ENCODE data around the gene HDAC1.

DNA sequence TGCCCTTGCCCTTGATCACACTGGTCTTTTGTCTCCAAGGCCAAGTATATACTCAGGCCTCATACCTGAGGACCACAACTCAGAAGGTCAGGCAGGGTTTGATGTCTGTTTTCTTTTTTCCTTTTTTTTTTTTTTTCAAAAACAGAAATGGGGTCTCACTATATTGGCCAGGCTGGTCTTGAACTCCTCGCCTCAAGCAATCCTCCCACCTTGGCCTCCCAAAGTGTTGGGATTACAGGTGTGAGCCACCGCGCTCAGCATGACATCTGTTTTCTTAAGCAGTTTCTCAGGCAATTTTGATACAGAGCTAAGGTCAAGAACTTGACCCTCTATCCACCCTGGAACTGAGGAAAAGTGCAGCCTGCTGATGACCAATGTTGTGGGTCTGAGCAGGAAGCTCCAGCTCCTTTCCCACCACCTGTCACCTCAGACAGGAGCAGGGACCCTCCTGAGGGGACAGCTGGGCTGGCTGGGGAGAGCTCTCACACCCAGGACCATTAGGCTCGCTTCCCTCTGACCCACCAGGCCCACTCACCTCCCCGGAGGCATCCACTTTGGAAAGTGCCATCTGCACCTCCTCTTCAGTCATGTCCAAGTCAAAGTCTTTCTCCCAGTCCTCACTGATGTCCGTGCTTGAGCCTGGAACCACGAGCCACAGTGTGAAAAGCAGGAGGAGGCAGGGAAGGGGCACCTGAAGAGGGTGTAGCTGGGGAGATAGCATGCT is 76.2 kb downstream of the HDAC1 start:
- TF ChIP-seq YY1 (IDR thresholded peaks at IDR 0.05; ENCODE audit: low read depth) = no peak
- no peak for TF ChIP-seq MEF2A (IDR thresholded peaks at IDR 0.05; ENCODE audit: borderline replicate concordance, low read depth)
- TF ChIP-seq, protein P1, sequence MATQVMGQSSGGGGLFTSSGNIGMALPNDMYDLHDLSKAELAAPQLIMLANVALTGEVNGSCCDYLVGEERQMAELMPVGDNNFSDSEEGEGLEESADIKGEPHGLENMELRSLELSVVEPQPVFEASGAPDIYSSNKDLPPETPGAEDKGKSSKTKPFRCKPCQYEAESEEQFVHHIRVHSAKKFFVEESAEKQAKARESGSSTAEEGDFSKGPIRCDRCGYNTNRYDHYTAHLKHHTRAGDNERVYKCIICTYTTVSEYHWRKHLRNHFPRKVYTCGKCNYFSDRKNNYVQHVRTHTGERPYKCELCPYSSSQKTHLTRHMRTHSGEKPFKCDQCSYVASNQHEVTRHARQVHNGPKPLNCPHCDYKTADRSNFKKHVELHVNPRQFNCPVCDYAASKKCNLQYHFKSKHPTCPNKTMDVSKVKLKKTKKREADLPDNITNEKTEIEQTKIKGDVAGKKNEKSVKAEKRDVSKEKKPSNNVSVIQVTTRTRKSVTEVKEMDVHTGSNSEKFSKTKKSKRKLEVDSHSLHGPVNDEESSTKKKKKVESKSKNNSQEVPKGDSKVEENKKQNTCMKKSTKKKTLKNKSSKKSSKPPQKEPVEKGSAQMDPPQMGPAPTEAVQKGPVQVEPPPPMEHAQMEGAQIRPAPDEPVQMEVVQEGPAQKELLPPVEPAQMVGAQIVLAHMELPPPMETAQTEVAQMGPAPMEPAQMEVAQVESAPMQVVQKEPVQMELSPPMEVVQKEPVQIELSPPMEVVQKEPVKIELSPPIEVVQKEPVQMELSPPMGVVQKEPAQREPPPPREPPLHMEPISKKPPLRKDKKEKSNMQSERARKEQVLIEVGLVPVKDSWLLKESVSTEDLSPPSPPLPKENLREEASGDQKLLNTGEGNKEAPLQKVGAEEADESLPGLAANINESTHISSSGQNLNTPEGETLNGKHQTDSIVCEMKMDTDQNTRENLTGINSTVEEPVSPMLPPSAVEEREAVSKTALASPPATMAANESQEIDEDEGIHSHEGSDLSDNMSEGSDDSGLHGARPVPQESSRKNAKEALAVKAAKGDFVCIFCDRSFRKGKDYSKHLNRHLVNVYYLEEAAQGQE (IDR thresholded peaks at IDR 0.05; ENCODE audit: low read depth, low read length) = no peak
- no peak for TF ChIP-seq RCOR1 (IDR thresholded peaks at IDR 0.05; ENCODE audit: low read length)
- no peak for TF ChIP-seq EP300 (IDR thresholded peaks at IDR 0.05; ENCODE audit: borderline replicate concordance in 1 of 2, low read depth in 1 of 2, low read length in 1 of 2)
- no peak for TF ChIP-seq GABPA (IDR thresholded peaks at IDR 0.05; ENCODE audit: low read depth)
- no peak for TF ChIP-seq FOXM1 (IDR thresholded peaks at IDR 0.05; ENCODE audit: low read depth)
- TF ChIP-seq, protein P2, sequence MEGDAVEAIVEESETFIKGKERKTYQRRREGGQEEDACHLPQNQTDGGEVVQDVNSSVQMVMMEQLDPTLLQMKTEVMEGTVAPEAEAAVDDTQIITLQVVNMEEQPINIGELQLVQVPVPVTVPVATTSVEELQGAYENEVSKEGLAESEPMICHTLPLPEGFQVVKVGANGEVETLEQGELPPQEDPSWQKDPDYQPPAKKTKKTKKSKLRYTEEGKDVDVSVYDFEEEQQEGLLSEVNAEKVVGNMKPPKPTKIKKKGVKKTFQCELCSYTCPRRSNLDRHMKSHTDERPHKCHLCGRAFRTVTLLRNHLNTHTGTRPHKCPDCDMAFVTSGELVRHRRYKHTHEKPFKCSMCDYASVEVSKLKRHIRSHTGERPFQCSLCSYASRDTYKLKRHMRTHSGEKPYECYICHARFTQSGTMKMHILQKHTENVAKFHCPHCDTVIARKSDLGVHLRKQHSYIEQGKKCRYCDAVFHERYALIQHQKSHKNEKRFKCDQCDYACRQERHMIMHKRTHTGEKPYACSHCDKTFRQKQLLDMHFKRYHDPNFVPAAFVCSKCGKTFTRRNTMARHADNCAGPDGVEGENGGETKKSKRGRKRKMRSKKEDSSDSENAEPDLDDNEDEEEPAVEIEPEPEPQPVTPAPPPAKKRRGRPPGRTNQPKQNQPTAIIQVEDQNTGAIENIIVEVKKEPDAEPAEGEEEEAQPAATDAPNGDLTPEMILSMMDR (IDR thresholded peaks at IDR 0.05) = no peak
- TF ChIP-seq, protein P3, sequence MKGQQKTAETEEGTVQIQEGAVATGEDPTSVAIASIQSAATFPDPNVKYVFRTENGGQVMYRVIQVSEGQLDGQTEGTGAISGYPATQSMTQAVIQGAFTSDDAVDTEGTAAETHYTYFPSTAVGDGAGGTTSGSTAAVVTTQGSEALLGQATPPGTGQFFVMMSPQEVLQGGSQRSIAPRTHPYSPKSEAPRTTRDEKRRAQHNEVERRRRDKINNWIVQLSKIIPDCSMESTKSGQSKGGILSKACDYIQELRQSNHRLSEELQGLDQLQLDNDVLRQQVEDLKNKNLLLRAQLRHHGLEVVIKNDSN (IDR thresholded peaks at IDR 0.05; ENCODE audit: borderline replicate concordance, low read depth) = no peak
- TF ChIP-seq NFIC (IDR thresholded peaks at IDR 0.05; ENCODE audit: borderline replicate concordance) = no peak
- TF ChIP-seq POLR2AphosphoS5 (IDR thresholded peaks at IDR 0.05; ENCODE audit: low read depth, low read length) = no peak
